Measurements from ENCODE around the gene IL12B. TPM values are rescaled to one million over a fixed set of nuclear protein-coding genes. Genes with fewer than 3 reads are reported as not detected.

The IL12B gene
- total and polyA plus RNA-seq, 2 of the 4 experiments (the other 2 are of a cell fraction), result 0.03 TPM; not detected in 1

DNA sequence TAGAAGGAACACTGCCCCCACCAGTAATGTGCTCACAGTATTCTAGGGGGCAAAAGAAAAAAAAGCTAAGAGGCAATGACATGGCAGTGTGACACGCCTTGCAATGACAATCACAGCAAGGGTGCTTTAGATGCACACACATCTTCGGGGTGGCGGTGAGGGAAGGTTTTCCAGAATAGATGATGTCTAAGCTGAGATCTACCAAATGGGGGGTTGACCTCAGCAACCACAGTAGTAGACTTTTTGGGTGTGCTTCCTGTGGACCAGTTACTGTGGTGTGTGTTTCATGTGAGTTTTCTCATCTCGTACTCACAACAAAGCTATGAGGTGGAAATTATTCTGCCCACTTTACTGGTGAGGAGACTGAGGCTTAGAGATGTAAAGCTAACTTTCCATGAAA is 10.2 kb upstream of the IL12B start:
- Histone ChIP-seq H3K4me3 (ENCODE audit: insufficient read depth, low read depth, low read length) (no peak overlapping the region), H3K27me3 (ENCODE audit: control insufficient read depth, insufficient read depth, low read length) (peaks cover 2% of the 10 kb centered on the region), H3K4me2 (ENCODE audit: low read depth, low read length) (no peak overlapping the region), H3K14ac (replicated peaks; ENCODE audit: low read depth, low read length) (no peak overlapping the region), H2BK120ac (ENCODE audit: low read depth, low read length) (no peak overlapping the region), H2BK20ac (ENCODE audit: low read depth, low read length) (no peak overlapping the region), H4K20me1 (ENCODE audit: insufficient read depth, low read length) (no peaks in the 10 kb centered on the region), H3K4me1 (ENCODE audit: control insufficient read depth, insufficient read depth, low read length) (peaks cover 2% of the 10 kb centered on the region; the same call in 1 of the 2 replicates), H4K91ac (ENCODE audit: insufficient read depth, low read depth, low read length) (no peak overlapping the region), H2BK15ac (ENCODE audit: low read depth, low read length) (no peak overlapping the region), H3K9ac (ENCODE audit: low read depth, low read length) (no peak overlapping the region), H3K9me1 (ENCODE audit: insufficient read depth, low read length) (no peaks in the 10 kb centered on the region), H2AK9ac (replicated peaks; ENCODE audit: low read depth, low read length, poor library complexity) (no peak overlapping the region), H3K23ac (ENCODE audit: low read depth, low read length) (no peak overlapping the region), H3K27ac (ENCODE audit: insufficient read depth, low read length) (no peak overlapping the region), H3K79me1 (ENCODE audit: low read depth in 1 of 2, low read length in 2 of 2) (no peaks in the 10 kb centered on the region), H3K9me3 (ENCODE audit: control insufficient read depth, insufficient read depth, low read length) (peaks cover 8% of the 10 kb centered on the region), H3K4ac (ENCODE audit: low read depth, low read length) (no peak overlapping the region), H3K18ac (ENCODE audit: low read depth, low read length) (no peak overlapping the region), H2BK5ac (ENCODE audit: low read depth, low read length, poor library complexity, severe bottlenecking) (no peak overlapping the region), H2AFZ (replicated peaks; ENCODE audit: low read length, poor library complexity) (no peak overlapping the region), H2AK5ac (ENCODE audit: low read depth, low read length) (no peak overlapping the region), H3K36me3 (ENCODE audit: control insufficient read depth, insufficient read depth, low read length) (no peaks in the 10 kb centered on the region), H3K56ac (ENCODE audit: extremely low read depth, insufficient read depth, low read length) (no peak overlapping the region), H4K8ac (ENCODE audit: low read depth in 2 of 2, low read length in 2 of 2) (no peak overlapping the region), H4K5ac (ENCODE audit: low read depth, low read length) (no peak overlapping the region)
- BruUV-seq (replicated peaks), result no TSS peak
- ChIA-PET CTCF (interaction anchor here (1.2 to 1.6 kb wide), 2 partner anchors 8 to 23 kb away, joined by 3 to 5 read pairs; no protein-coding TSS in a partner anchor), POLR2A (ENCODE audit: unreplicated experiment) (no interaction called here)
- in situ Hi-C loops (cut with MboI; ENCODE audit: low sequenced_read_pairs) (no loop called here), intact Hi-C loops (cut with micrococcal nuclease) (no loop called here), dilution Hi-C loops (cut with HindIII; ENCODE audit: low sequenced_read_pairs, unreplicated experiment) (no loop called here)
- no peak for TF ChIP-seq POLR2A (IDR thresholded peaks at IDR 0.05; ENCODE audit: low read depth, low read length)
- no peak for TF ChIP-seq RCOR1 (IDR thresholded peaks at IDR 0.05; ENCODE audit: insufficient replicate concordance, low read length)
- no peak for TF ChIP-seq BHLHE40 (IDR thresholded peaks at IDR 0.05; ENCODE audit: low read depth, low read length)
- TF ChIP-seq CEBPB (IDR thresholded peaks at IDR 0.05; ENCODE audit: low read depth, low read length), result no peak
- TF ChIP-seq, protein P1, sequence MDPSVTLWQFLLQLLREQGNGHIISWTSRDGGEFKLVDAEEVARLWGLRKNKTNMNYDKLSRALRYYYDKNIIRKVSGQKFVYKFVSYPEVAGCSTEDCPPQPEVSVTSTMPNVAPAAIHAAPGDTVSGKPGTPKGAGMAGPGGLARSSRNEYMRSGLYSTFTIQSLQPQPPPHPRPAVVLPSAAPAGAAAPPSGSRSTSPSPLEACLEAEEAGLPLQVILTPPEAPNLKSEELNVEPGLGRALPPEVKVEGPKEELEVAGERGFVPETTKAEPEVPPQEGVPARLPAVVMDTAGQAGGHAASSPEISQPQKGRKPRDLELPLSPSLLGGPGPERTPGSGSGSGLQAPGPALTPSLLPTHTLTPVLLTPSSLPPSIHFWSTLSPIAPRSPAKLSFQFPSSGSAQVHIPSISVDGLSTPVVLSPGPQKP (IDR thresholded peaks at IDR 0.05; ENCODE audit: borderline replicate concordance, low read depth, low read length), result no peak
- no peak for ATAC-seq (ENCODE audit: low read depth)
- no CpG with 5 or more reads among the region's 4 CpGs for WGBS, 2 experiments (ENCODE audit: extremely low coverage in 2 of 2, insufficient read length in 1 of 2)
- no peak for DNase-seq

All from IMR-90 (cell line).